HG03565 (cell line): ENCODE data around the gene SIAH2.

Source experiments
- ATAC-seq: cut with Tn5 transposase; IDR thresholded peaks from one replicate; pipeline ENCODE4 v1.9.1; 2021; ENCODE audit warnings: mild to moderate bottlenecking, moderate library complexity; ENCODE audit not compliant: unreplicated experiment

SIAH2 gene

DNA sequence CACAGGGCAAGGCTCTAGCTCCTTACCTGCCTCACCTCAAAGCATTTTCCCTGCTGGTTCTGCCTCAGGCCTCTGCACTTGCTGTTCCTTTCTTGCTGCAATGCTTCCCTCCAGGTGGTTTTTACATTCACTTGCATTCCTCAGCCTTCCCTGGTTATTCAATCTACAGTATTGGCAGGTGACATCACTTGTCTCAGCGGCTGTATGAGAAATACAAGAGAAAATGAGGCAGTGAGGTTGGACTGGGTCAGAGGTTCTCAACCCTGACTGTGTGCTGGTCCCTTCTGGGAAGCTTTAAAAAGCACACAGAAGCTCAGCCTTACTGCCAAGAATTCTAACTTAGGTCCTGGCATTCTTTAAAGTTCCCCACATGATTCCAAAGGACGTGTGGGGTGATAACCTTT, 26.7 kb downstream of the SIAH2 start:
- ATAC-seq = no peak

DNA sequence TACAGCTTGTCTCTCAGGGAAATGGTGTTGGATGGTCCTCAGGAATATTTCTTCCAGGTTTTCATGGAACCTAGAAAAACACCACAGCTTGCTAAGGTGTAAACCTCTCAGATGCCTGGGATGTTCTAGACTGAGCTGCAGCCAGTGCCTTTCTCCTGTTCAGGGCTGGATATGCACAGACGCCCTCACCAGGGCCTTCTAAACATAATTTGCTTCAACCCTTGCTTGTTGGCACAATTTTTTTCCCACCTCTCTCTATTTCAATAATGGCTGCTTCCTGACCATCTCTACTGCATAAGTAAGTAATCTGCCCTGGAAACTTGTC, 28.2 kb downstream of the SIAH2 start:
- no peak for ATAC-seq

DNA sequence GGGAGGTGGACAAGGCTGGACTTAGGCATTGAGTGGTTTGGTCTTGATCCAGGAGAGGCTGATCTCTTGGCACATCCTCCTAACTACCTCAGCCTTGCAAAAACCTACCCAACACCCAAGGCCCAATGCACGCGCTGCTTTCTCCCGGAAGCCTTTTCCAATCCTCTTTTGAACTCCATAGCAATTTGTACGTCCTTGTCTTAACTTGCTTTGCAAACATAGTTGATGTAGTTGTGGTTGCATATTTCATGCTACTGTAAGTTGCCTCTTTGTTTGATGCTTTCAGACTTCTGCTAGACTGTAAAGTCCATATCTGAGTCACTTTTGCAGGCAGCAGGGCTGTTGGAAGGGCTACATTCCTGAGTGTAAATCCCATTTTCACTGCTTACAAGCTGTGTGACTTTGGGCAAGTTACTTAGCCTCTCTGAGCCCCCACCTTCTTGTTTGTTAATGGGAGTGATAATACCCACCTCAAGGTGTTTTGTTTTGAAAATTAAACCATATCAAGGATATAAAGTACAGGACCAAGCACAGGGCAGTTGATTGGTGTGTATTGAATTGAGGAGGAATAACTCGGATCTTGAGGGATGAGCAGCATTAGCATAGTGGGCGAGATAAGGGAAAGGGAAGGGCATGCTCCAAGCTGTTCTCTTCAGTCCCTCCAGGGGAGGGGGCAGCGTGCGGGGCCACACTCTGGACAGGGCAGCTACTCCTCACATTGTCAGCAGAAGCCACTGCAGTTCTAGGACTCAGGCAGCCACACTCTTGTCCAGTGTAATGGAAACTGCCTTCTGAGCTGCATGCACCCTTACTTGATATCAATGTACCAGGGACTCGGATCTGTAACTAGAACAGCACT, 28.8 kb downstream of the SIAH2 start:
- ATAC-seq = no peak

DNA sequence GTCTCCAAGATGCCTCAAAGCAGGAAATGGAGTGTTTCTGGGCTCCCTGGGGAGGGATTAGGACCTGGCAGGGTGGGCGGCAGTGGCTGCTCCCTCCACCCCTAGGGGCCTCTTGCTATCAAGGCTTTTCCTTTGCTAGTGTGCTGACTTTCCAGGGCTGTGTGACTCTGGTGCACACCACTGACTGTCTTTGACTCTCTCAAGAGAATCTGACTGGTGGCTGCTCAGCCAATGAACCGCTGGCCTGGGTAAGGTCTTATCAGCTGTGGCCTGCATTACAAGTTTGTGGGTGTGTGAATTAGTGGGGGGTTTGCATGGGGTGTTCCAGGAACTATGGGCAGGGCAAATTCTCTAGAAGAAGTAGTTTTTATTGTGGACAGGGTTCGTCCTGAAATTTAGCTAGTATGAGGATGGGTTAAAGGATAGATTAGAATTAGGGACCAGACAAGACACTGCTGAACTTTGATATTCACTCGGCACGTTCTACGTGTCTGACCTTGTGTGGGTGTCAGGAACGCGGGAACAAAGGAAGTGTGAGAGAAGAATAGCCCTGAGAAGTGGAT, 29.5 kb downstream of the SIAH2 start:
- no peak for ATAC-seq

DNA sequence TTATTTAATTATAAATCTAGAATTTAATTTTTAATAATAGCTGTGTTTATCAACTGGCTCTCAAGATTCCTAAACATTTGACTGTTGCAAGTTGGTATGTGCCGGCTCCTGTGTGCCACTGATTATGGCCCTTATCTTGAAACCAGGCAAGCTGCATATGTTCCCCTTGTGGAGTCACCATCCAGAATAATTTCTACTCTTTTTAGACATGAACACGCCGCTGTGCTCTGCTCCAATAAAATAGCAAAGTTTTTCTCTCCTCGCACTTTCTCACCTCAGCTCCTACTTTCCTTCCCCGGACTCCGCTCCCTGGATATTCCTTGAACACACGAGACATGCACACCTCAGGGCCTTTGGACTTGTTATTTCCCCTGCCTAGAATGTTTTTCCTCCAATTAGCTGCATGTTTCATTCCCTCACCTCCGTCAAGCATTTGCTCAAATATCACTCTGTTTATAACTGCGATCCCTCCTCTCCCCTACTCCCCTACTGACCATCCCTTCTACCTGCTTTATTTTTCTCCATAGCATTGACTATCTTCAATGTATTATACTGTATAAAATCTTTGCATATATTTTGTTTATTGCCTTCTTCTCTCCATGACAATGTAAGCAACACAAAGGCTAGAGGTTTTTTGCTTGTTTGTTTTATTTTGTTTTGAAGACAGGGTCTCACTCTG, 33.1 kb downstream of the SIAH2 start:
- no peak for ATAC-seq

DNA sequence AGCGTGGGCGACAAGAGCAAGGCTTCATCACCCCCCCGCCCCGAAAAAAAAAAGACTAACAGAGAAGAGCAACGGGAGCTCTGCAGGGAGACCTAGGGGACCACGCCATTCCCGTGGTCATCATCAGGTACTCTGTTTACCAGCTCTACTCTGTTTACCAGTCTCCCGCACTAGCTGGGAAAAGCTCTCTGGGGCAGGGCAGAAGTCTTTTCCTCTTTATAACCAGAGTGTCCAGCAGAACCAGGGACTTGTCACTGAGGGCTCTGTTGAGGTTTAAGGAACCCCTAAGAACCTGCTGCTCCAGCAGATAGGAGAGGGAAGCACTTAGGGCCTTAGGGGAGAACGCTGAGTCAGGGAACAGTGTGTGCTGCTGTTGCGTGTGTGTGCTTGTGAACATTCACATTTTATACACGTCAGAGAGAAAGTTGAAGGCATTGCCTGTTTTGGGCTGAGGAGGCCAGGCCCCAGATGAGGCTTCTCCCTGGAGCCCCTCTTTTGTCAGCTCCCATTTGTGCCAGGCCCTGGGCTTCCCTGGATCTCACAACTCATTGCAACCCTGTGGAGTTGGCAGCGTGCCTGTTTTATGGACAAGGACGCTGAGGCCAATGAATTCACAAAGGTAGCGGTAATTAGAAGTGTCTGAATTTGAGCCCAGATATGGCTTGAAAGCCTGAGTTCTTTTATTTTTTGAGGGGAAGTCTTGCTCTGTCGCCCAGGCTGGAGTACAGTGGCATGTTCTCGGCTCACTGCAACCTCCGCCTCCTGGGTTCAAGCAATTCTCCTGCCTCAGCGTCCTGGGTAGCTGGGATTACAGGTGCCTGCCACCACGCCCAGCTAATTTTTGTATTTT, 35.1 kb downstream of the SIAH2 start:
- ATAC-seq = no peak

DNA sequence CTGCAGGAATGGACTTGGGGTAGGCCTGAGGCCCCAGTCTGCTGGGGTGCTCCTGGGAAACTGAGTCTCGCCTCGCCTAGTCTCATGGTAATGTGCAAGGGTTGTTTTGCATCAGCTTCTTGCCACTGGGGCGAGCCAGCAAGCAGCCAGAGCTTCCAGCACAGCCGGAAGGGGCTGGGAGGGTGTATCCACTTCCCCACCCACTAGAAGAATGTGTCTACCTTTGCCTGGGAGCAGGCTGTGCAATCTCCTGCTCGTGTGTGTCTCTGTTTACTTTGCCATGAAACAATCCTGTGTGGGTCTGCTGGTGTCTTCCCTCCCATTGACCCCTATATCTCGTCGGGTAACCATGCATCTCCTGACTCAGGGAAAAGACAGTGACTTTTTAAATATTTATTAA, 37.4 kb downstream of the SIAH2 start:
- no peak for ATAC-seq

DNA sequence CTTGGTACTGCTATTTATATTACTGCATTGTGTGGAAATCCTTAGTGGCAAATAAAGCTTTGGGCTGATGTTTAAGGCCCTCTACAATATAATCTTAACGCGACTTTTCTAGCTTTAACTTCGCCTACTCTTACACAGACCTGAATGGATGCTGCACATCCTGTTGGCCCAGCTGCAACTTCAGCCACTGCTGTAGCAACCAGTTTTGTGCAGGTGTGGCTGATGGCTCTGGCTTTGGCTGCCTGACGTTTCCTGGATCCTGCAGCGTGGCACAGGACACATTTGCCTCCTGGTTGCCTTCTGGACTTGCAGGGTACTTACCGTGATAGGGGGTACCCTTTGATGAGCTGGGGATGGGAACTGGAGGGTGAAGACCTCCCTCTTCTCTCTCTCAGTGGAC, 39.0 kb downstream of the SIAH2 start:
- no peak for ATAC-seq

DNA sequence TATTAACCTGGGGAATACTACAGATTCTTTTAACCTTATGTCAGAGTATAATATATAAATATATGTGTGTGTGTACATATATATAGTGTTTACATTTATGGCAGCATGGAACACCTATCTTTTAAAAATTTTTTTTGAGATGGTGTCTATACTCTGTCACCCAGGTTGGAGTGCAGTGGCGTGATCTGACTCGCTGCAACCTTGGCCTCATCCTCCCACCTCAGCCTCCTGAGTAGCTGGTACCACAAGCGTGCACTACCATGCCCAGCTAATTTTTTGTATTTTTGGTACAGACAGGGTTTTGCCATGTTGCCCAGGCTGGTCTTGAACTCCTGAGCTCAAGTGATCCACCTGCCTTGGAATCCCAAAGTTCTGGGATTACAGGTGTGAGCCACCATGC, 40.7 kb downstream of the SIAH2 start:
- ATAC-seq = no peak

DNA sequence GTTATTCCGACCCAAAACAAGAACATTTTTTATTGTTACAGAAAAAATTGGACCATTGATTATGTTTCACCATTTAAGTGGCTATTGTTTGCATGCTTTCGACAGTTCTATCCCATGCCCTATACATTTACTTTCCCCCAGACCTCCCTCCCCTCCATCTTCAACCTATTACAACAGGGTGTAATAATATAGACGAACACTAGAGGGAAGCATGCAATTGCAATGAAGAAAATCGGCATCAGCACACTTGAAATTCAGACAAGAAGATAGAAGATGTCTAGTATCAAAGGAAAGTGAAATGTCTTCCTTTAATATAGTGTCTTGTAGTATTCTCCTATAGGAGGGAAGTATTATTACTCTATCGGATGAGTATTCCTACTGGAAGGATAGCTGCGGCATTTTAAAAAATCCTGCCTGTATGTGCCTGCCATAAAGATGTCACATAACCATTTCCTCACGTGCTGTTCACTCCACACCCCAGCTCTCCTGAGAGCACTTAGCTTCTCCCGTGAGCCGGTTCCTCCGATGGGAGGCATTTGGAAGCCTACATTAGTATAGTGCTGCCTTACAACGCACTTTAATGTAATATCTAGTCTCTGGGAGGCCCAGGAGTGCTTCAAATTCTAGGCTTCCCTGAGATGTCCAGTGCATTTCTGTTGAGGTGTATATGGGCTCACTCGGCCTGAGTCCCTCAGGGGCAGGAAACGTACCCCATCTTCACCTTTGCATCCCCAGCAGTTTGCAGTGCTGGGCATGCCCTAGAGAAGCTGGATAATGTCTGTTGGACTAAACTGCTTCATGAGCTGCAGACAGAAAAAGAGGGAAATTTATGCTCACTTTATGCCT, 41.5 kb downstream of the SIAH2 start:
- ATAC-seq = peak; percentile 83

DNA sequence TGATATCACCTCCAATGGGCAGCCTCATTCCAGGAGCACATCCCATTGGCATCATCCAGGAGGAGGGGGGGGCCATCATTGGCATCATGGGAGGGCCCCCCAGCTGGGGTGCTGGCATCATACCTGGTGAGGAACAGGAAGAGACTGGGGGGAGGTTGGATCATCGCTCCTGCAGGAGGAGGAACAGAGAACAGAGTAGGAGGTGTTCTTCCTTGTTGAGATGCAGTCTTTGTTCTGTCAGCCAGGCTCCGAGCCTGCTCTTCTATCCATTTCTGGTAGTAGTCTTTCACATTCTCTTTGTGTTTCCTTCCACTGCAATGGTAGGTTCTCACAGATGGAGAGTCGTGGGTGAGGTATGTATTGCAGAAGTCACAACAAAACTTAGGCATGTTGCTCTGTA, 42.5 kb downstream of the SIAH2 start:
- no peak for ATAC-seq

DNA sequence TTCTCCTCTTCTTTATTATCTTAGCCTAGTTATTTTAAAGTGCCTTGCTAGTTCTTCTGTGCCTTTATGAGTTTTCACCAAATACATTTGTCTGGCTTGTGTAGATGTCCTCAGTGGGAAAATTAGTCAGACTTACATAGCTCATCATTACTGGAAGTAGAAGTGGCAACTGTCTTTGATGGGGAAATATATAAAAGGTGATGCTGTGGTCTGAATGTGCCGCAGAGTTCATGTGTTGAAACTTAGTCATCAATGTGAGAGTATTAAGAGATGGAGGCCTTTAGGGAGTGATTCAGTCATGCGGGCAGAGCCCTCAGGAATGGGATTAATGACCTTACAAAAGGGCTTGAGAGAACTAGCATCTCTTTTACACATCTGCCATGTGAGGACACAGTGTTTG, 52.9 kb downstream of the SIAH2 start:
- no peak for ATAC-seq

DNA sequence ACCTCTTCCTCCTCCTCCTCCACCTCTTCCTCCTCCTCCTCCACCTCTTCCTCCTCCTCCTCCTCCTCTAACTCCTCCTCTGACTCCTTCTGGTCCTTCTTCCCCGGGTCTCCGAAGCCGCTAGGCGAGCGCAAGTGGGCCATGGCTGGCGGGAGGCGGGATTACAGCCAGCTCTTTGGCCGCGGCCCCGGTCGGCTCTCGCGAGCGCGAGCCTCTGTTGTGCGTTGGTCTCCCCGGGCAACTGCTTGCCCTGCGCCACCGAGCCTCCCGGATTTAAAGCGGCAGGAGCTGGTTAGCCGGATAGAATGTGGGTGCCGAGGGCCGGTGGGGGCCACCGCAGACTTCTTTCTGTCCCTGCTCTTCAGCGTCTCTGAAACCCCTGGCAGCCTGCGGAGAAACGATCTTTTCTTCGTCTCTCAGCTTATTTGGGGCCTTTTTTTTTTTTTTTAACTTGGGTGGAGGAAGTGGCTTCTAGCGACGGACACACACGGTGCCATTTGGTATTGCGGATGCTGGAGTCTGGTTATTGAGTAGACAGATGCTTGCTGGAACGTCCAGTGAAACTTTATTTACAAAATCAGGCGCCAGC, 59.1 kb downstream of the SIAH2 start, which contains the start of gene ERICH6:
TSS of gene ERICH6 (minus strand) at position 165 of the 589 bp plus-strand sequence. CDS start at position 143, 22 bp downstream.
- peak; percentile 97 for ATAC-seq

DNA sequence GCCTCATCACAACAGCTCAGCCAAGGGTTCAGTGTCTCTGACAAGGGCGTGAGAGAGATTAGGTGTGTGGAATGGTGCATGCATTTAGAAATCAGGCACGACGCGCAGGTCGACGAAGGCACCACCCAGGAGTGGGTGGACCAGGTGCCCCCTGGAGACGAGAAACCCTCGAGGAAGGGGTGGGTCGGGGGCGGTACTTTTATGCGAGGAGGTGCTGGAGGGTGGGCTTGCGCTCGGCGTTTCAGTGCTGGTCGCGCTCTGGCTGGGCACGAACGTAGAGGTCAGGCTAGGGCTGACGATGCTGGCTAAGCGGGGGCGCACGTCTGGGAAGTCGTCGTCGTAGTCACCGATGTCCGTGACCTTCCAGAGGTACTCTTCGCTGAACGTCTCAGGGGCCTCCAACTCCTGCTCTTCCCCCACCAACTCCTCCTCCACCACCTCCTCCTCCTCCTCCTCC, 59.6 kb downstream of the SIAH2 start:
- ATAC-seq = peak; percentile 4

DNA sequence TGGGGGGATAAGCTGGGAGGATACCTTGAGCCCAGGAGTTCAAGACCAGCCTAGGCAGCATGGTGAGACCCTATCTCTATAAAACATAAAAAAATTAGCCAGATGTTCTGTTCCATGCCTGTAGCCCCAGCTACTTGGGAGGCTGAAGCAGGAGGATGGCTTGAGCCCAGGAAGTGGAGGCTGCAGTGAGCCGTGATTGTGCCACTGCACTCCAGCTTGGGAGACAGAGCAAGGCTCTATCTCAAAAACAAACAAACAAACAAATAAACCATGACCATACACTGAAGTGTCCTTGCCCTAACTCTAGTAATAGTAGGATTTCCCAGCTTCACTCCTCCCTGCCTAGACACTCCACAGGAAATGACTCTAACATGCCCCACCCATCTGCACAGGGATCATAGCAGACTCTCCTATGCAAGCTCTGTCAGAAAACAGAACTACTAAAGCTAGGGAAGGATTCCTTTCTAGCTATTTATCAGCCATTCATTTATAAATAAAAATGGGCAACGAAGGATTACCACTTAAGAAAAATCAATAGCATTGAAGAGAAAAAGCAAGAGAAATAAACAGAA, 63.8 kb downstream of the SIAH2 start:
- ATAC-seq = no peak

DNA sequence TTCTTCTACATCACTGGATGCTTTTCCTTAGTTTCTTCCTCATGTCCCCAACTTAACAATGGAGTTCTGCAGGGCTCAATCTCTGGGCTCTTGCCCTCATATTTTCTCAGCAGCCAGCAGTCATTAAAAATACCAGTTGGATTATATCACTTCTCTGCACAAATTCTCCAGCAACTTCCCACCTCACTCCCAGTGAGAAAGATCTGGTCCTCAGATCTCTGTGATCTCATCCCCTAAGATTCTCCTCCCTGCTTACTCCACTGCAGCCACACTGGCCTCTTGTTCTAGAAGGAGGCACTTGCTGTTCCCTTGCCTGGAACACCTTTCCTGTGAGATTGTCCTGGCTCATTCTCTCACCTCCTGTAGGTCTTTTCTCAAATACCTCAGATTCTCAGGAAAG, 65.3 kb downstream of the SIAH2 start:
- ATAC-seq = no peak

DNA sequence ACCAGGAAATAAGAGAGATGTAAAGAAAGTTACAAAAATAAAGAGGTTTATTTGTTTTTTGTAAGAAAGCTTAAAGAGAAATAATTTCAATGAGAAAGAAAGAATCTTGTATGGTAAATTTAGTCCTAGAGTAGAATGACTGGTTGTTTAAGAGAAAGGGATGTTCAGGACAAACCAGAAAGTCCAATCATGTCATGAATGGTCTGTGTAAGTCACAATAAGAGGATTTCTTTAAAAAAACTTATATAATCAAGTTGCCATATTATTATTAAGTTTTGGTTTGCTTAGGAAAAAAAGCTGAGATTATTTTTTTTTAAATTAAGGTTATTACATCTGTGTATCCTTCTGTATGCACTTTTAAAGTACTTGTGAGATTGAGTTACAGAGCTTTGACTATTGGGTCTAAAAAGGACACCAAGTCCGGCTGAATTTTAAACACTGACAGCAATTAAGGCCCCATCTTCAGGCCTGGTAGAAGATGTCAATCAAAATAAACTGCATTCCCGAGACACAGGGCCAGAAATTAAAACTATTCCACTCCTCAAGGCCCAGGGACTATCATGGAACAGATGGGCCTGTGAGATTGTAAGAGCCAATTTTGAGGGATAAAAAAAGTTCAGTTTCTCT, 71.4 kb downstream of the SIAH2 start:
- no peak for ATAC-seq
